GM21526 (cell line): ENCODE measurements around the gene GPR153.
"Not testable (repeated sequence)": the region's sequence is repeated elsewhere in the genome, so short reads cannot be mapped to it uniquely, and the experiment has no call there.

Experiments
- ATAC-seq: cut with Tn5 transposase; IDR thresholded peaks from one replicate; pipeline ENCODE4 v1.9.1; 2021; ENCODE audit warnings: moderate library complexity; ENCODE audit not compliant: unreplicated experiment, low FRiP score

Gene GPR153

GRCh38 chr1:6239213-6239752 lies 21.6 kb downstream of the GPR153 start:
- no peak for ATAC-seq

DNA sequence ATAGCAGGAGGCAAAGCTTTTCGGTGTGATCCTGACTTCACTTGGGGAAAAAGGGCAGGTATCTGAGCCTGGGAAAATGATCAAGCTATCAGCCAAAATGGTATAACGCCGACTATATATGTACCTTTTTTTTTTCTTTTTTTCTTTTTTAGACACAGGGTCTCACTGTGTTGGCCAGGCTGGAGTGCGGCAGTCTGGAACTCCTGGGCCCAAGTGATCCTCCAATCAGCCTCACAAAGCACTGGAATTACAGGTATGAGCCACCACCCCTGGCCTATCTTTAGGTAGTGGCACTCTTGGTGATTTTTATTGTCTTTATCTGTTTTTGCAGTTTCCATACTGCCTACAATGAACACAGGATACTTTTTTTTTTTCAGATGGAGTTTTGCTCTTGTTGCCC lies 23.8 kb downstream of the GPR153 start:
- ATAC-seq: no peak

DNA sequence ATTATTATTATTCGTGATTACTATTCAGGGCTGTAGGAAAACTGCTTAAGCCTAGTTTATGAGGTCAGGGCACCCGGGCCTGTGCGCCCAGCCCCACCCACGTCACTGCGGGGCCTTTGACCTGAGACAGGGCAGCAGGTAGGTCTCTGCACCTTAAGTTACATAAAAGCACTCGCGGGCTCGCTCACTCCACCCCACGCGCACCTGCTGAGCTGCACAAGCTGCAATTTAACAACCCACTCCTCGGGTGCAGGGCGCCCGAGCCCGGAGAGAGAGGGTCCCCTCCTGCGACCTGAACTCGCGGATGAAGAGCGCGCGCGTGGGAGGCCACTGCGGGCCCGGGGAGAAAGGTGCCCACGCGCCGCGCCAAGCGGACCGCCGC lies 25.6 kb downstream of the GPR153 start:
- peak; percentile 24 for ATAC-seq

GRCh38 chr1:6234502-6235295 lies 26.2 kb downstream of the GPR153 start:
- ATAC-seq: peak; percentile 8

- no peak for ATAC-seq
Observed at GRCh38 chr1:6233376-6233775, 27.5 kb downstream of the GPR153 start.

GRCh38 chr1:6225651-6226050 lies 35.2 kb downstream of the GPR153 start:
- no peak for ATAC-seq

- no peak for ATAC-seq
Observed at GRCh38 chr1:6224718-6225117, 36.2 kb downstream of the GPR153 start.

DNA sequence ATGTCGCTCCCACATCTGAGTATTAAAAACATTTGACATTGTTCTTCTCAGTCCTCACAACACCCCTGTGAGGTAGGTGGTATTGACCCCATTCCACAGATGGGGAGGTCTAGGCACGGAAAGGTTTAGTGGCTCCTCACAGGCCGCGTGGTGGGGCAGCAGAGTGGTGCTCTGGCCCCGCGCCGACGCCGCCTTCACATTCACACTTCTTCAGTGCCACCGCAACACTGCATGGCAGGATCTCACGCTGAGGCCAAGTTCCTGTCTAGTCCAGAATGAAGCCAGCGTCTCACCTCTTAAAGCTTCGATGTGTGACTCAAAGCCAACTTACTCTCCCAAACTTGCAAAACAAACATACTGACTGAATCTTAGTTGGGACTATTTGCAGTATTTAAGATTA lies 37.3 kb downstream of the GPR153 start:
- ATAC-seq: no peak

- no peak for ATAC-seq
Observed at GRCh38 chr1:6222636-6223035, 38.3 kb downstream of the GPR153 start.

- ATAC-seq: no peak
Observed at GRCh38 chr1:6221210-6221784, 39.6 kb downstream of the GPR153 start.

- ATAC-seq: no peak
Observed at GRCh38 chr1:6220236-6220635, 40.7 kb downstream of the GPR153 start.

DNA sequence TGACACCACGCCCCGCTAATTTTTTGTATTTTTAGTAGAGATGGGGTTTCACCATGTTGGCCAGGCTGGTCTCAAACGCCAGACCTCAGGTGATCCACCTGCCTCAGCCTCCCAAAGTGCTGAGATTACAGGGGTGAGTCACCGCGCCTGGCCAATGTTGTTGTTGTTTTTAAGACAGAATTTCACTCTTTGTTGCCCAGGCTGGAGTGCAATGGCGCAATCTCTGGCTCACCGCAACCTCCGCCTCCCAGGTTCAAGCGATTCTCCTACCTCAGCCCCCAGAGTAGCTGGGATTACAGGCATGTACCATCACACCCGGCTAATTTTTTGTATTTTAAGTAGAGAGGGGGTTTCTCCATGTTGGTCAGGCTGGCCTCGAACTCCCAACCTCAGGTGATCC lies 41.3 kb downstream of the GPR153 start:
- not testable (repeated sequence) for ATAC-seq

- ATAC-seq: no peak
Observed at GRCh38 chr1:6218375-6219164, 42.3 kb downstream of the GPR153 start.

- no peak for ATAC-seq
Observed at GRCh38 chr1:6212193-6212959, 48.5 kb downstream of the GPR153 start.

- no peak for ATAC-seq
Observed at GRCh38 chr1:6211731-6212130, 49.2 kb downstream of the GPR153 start.

- ATAC-seq: no peak
Observed at GRCh38 chr1:6210591-6211355, 50.1 kb downstream of the GPR153 start.

DNA sequence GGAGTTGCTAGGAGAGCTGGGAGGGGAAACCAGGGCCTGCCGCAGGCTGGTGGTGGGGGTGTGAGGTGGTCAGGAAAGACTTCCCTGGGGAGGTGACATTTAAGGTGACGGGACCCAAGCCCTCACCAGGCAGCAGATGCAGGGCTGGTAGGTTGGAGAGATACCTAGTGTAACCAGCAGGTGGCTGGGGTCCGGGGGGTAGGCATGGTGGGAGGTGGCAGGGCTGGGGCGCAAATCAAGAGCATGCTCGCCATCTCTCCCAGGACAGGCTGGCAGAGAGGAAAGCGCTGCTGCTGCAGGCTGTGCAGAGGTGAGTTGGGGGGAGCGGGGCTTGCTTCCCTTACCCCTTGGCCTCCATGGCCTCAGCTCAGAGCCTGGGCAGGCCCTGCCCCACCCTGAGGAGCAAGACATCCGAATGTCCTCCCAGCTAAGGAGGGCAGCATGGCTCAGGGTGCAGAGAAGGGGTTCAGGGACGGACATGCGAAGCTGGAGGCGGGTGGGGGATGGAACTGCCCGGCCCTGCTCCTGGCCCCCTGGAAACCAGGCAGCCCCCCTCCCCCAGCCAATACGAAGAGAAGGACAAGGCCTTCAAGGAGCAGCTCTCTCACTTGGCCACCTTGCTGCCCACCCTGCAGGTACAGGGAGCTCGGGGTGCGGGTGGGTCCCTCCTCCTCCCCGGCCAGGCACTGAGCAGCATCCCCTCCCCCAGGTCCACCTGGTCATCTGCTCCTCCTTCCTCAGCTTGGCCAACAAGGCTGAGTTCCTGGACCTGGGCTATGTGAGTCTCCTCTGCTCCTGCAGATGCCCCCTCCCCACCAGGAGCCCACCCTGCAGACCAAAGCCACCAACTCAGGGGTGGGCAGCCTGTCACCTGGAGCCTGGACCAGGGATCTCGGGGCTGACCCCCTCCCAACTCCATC lies 51.0 kb downstream of the GPR153 start:
- ATAC-seq: no peak

DNA sequence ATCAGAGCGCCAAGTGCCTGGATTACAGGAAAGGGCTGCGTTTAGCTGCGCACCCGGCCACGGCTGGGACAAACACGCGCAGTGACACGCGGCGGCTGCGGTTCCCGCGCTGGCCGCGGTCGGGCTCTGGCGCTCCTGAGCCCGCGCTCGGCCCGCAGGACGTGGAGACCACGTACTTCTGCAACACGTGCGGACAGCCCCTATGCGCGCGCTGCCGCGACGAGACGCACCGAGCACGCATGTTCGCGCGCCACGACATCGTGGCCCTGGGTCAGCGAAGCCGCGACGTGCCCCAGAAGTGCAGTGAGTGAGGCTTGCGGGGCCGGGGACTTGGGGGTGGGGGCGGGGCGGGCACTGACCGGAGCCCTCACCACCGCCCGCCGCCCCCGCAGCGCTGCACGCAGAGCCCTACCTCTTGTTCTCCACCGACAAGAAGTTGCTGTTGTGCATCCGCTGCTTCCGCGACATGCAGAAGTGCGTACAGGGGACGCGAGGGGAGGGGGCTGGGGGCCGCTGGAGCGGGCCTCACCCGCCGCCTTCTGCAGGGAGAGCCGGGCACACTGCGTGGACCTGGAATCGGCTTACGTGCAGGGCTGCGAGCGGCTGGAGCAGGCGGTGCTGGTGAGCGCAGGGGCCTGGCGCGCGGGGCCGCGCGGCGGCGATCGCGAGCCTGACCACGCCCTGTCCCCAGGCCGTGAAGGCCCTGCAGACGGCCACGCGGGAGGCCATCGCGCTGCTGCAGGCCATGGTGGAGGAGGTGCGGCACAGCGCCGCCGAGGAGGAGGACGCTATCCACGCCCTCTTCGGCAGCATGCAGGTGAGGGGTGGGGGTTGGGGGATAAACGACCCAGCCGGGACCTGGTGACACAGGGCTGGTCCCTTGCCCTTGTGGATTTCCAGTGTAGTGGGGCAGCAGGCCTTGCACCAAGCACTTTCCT lies 51.9 kb downstream of the GPR153 start:
- ATAC-seq: no peak
